Smooth muscle cell of trachea (primary cell): ENCODE data around the gene GCKR. TPM values are rescaled to one million over a fixed set of nuclear protein-coding genes. Genes with fewer than 3 reads are reported as not detected.

ENCODE experiments used
- total RNA-seq: library from RNA; depleted of rRNA; stranded (reverse); fragments of >200 nt; gene quantifications from 2 replicates; pipeline ENCODE4 v1.2.1, GENCODE V29; 2014

Gene GCKR
- total RNA-seq = 0.17 and 1.0 TPM in 2 replicates

DNA sequence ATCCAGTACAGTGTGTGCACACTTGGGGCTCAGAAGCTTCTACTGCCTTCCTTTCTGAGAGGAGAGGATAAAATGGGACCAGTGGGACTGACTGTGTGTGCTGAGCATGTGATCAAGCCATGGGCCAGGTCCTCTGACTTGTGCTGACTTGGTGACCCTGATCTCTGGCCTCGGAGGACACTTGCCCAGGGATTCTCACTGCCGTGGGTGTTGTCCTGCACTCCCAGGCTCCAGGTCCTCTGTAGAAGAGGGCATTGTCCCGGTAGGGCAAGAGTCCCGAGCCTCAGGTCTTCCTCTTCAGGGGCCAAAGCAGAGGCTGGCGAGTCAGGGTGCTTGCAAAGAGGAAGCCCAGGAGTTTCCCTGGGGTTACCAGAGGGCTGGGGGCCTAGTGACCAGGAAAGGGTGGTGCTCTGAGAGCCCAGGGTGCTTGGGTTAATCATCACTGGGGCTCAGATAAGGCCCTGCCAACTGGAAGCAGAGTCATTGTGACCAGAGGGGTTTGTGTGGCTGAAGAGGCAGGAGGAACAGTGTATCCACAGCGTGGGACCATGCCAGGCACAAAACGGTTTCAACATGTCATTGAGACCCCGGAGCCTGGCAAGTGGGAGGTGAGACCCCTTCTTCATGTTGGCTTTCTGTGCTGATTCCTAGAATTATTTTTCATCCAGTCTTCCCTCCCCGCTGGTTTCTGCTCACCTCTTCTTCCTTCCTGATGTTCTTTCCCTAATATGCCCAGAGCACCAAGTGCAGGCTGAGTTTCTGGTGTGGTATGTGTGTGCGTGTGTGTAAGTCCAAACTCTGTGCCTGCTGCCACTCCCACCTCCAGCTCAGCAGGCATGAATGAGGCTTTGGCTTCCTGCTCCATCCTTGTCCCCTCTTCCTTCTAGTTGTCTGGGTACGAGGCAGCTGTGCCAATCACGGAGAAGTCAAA lies at the start of gene GCKR:
TSS of gene GCKR (plus strand) at position 483 of the 931 bp plus-strand sequence. CDS start at position 549, 66 bp downstream.

DNA sequence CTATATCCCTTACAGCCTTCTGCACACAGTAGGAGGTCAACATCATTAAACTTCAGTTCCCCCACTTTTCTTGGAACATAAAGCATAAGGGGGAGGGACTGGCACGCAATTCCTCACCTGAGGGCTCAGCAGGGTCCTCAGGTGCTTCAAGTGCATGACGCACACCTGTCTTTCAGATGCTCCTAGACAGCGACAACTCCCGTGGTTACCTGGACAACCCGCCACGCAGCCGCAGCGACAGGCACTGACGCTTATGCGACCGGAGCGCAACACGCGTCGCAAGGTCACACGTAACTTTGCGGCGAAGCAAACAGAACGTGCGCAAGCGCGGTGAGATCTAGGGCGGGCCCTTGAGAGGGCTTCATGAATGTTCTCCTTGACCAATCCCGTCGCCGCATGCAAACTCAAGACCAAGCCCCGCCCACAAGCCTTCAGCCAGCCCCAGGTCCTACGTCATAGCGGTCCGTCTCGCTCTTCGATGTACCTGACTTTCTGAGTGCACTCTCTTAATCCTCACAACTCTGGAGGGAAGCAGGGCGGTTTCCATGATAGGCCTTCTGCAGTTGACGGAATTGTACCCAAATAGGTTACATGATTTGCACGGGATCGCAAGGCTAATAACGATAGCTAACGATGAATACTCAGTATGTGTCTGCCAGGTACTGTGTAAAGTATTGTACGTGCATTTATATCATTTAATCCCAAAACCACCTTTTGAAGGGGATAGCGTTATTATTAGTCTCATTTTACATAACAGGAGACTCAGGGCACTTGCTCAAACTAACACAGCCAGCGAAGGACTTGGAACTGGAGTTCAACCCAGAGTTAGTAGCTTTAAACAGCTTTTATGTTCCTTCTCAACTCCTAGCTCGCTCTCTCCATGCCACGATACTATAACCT lies 6.9 kb upstream of the GCKR start, which contains the start of gene IFT172:
TSS of gene IFT172 (minus strand) at position 246 of the 900 bp plus-strand sequence. CDS start at position 156, 90 bp downstream.

DNA sequence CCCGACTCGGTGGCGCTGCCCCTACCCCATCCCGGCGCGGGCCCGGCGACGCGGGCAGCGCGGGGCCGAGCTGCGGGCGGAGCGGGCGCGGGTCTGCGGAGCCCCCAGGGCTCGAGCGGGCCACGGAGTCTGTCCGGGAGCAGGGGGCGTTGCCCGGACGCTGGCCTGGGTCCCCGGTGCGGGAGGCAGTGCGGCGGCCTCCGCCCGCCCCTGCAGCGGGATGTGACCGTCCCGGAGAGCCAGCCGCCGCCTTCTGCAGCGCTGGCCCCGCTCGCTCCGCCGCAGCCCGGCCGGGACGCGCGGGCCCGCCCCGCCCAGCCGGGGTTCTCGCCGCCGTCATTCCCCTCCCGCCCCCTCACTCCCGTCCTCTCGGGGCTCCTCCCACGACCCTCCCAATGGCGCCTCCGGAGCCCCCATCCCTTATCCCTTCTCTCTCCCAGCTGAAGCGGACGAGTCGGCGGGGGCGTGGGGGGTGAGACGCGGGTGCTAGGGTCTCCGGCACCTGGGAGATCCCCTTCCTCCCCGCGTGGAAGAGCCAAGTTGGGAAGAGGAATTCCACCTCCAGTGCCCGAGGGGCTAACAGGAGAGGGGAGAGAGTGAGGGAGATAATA lies 1.6 kb upstream of the GCKR start, which contains the start of gene FNDC4:
TSS of gene FNDC4 (minus strand) at position 257 of the 611 bp plus-strand sequence. CDS start 521 bp downstream, outside the sequence.

Other genes with a start within 250 kb of the GCKR start
- gene SLC30A3, start 233.8 kb upstream of the GCKR start, total RNA-seq = 0.15 and 0.50 TPM in 2 replicates
- gene DNAJC5G, start 221.4 kb upstream of the GCKR start, total RNA-seq = not detected in 2 replicates
- under 0.01 TPM in 1 of 2 replicates, not detected in the other for gene TRIM54, start 214.4 kb upstream of the GCKR start, total RNA-seq
- gene UCN, start 188.4 kb upstream of the GCKR start, total RNA-seq = 1.5 and 1.8 TPM in 2 replicates
- gene MPV17, start 173.7 kb upstream of the GCKR start, total RNA-seq = 111 and 117 TPM in 2 replicates
- gene GTF3C2, start 140.1 kb upstream of the GCKR start, total RNA-seq = 33.4 and 34.6 TPM in 2 replicates
- gene EIF2B4, start 126.5 kb upstream of the GCKR start, total RNA-seq = 30.4 and 31.1 TPM in 2 replicates
- gene SNX17, start 126.2 kb upstream of the GCKR start, total RNA-seq = 164 and 222 TPM in 2 replicates
- 9.3 and 10.1 TPM in 2 replicates for gene ZNF513, start 116.1 kb upstream of the GCKR start, total RNA-seq
- gene PPM1G, start 87.2 kb upstream of the GCKR start, total RNA-seq = 52.3 and 72.1 TPM in 2 replicates
- gene NRBP1, start 68.2 kb upstream of the GCKR start, total RNA-seq = 98.9 and 122 TPM in 2 replicates
- gene KRTCAP3, start 54.5 kb upstream of the GCKR start, total RNA-seq = not detected in 2 replicates
- 35.2 and 40.4 TPM in 2 replicates for gene IFT172, start 7.1 kb upstream of the GCKR start, total RNA-seq
- gene FNDC4, start 1.6 kb upstream of the GCKR start, total RNA-seq = 21.7 and 34.7 TPM in 2 replicates
- 30.9 and 42.0 TPM in 2 replicates for gene ZNF512, start 86.2 kb downstream of the GCKR start, total RNA-seq
- gene CCDC121, start 132.2 kb downstream of the GCKR start, total RNA-seq = 1.7 and 3.1 TPM in 2 replicates
- 32.1 and 52.2 TPM in 2 replicates for gene GPN1, start 132.2 kb downstream of the GCKR start, total RNA-seq
- 14.9 and 22.8 TPM in 2 replicates for gene SUPT7L, start 166.8 kb downstream of the GCKR start, total RNA-seq
- 28.1 and 38.7 TPM in 2 replicates for gene SLC4A1AP, start 167.1 kb downstream of the GCKR start, total RNA-seq